HL-60/S4 (cell line): ENCODE results near the gene OR10AD1.
"Not testable (repeated sequence)": the region's sequence is repeated elsewhere in the genome, so short reads cannot be mapped to it uniquely, and the experiment has no call there.

Experiments used
- in situ Hi-C: fragments of 300-500 bp; cut with MboI; formaldehyde crosslinking; loops from 2 replicates; pipeline ENCODE4 v1.14.3; 2022; ENCODE audit warnings: low sequenced_read_pairs

The OR10AD1 gene

DNA sequence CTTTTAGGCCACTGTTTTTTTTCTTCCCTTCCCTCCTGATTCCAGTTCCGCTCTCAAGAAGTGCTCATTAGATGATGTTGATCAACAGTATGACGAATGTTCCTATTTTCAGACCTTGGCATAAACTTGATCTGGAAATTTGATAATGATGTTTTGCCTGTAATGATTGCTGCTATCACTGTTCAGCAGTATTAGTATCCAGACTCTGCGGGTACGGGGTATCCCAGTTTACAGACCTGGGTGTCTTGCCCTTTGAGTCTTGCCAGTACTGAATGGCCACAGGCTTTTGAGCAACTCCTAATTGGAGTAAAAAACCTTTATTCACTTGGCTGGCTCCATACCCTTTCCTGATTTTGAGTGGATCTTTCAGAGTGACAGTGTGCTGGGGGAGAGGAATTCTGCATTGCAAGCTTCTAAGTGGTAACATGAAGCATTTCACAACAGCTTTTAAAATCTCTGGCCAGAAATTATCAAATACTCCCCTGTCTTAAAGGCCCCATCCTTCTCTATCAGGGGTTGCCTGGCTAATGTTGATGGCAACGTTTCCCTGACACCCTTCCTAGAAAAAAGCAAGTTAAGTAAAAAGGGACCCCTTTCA lies 39.8 kb downstream of the OR10AD1 start:
- in situ Hi-C loops, result no loop called here

DNA sequence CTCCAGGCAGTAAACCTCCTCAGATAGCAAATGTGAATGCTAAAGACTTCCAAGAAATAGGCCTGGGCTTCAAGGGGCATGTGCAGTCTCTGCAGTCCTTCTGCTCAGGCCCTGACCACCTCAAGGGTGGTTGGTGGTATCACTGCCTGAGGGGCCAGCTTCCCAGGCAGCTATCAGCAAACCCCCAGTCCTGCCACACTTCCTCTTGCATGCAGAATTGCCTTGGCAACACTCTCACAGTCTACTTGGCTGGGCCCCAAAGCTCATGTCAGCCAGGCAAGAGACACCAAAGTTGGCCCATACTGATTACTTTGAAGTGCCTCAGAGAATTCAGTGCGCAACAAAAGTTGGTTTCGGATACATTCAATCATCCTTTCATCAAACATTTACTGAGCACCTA lies 42.3 kb downstream of the OR10AD1 start:
- in situ Hi-C loops, result no loop called here

DNA sequence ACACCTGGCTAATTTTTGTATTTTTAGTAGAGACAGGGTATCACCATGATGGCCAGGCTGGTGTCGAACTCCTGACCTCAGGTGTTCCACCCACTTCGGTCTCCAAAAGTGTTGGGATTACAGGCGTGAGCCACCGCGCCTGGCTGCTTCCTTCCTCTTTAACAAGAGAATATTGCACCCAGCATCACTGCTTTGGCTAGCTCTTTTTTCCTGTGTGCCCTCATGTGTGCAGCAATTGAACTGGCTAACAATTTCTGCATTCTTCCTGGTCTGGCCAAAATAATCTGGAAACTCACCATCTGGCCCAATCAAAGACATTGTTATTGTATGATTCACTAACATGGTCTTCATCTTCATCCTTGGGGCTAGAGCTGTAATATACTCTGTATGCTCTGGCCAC lies 43.0 kb downstream of the OR10AD1 start:
- in situ Hi-C loops, result no loop called here

DNA sequence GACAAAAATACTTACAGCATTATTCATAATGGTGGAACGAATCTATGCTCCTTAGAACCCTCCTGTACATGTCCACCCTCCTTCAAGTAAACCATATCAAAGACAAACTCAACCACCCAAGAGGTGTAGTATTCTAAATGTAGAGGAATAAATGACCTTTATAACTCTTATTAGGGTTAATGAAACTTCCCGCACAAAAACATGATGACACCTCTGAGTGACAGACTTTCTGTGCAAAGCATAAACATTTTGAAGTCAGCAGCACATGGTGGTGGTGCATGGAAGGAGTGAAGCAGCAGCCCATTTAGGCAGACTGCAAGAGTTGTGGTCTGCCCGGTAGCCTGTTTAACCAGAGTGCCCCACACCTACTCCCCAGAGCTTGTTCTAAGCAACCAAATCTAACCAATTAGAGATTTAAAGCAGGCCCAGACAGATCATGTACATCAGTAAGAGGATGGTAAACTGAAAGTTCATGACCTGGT lies 45.2 kb downstream of the OR10AD1 start:
- in situ Hi-C loops, result no loop called here

DNA sequence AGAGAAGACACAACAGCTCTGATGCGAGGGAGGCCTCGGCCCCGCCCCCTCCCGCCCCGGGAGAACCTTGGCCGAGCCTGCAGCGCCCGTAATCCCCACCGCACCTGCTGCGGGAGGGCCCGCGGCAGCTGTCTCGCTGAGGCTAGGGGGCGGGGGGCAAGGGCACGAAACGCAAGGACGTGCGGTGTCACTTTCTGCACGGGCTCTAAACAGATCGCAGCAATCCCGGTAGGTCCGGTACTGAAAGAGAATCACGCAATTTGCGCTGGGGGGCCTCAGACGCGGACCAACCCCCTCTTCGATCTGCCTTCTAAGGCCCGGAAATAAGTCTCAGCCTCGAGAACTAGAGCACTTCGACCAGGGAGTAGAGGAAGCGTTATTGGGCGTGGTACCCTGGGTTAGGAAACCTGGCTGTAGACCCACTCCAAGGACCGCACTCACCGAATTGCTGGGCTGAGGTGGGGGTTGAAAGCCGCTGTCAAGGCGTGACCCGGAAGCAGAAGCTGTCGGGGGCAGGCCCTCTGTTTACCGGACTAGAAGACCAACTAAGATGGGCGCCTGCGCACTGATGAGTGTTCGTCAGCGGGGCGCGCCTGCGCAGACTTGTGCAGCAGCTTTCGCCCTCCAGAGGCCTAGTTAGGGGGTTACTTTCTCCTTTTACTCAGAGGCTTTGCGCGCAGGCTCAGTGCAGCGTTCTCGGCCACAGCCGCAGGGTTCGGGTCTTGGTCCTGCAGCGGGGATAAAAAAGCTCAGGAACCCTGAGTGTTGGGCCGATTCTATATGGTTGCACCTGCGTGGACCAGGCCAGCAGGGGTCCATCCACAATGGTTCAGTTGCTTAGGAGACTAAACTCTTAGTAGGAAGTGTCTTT lies 45.8 kb downstream of the OR10AD1 start, which contains the start of gene ASB8:
Gene ASB8 (minus strand): TSS at position 498 of the 871 bp plus-strand sequence. CDS start 4,019 bp downstream, outside the sequence.
- in situ Hi-C loops, result no loop called here

DNA sequence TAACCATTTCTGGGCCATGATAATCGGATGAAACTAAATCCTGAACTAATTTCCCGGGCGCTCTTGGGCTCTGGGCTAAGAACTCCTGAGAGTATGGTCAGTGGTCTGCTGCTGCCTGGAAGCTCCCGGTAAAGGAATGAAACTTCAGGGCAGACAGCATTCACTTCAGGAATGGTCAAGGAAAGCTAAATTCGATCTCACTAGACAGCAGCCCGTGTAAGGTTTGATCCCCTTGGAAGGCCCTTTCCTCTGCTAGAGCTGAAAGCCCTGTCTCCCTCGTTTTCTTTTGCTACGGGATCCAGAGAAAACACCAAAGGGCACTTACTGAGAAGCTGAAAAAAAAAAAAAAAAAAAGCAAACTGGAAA lies 46.5 kb downstream of the OR10AD1 start:
- in situ Hi-C loops, result no loop called here

DNA sequence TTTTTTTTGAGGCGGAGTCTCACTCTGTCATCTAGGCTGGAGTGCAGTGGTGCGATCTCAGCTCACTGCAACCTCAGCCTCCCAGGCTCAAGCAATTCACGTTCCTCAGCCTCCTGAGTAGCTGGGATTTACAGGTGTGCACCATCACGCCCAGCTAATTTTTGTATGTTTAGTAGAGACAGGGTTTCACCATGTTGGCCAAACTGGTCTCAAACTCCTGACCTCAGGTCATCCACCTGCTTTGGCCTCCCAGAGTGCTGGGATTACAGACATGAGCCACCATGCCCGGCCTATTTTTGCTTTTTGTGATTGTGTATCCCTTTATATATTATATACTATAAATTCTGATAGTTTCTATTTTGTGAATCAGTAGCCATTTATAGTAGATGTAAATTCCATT lies 47.3 kb downstream of the OR10AD1 start:
- in situ Hi-C loops, result not testable (repeated sequence)
